Lung (tissue), 12 donors: ENCODE data around the gene ZNF296. TPM values are rescaled to one million over a fixed set of nuclear protein-coding genes. Genes with fewer than 3 reads are reported as not detected.

Source experiments
- ATAC-seq: fragments of 200-7000 bp; cut with Tn5 transposase; one replicate; pipeline ENCODE4 v1.9.1; 2020; ENCODE audit warnings: moderate number of reproducible peaks; ENCODE audit not compliant: insufficient read depth, low FRiP score
- DNase-seq, 3 donors: peaks; one replicate each; pipeline ENCODE4 v3.0.0-alpha.2; 2013 to 2017
- H3K27ac ChIP-seq, 2 donors: one replicate each; pipeline ENCODE4 v1.5.1; 2013; ENCODE audit warnings: mild to moderate bottlenecking in 2 of 2, moderate library complexity in 2 of 2, control low read depth in 1 of 2, inconsistent platforms in 1 of 2, low read depth in 1 of 2, low read length in 1 of 2
- H3K27me3 ChIP-seq, 3 donors: one replicate each; pipeline ENCODE4 v1.5.1; 2013; ENCODE audit warnings: low read length in 2 of 3; ENCODE audit not compliant: control insufficient read depth in 3 of 3, insufficient read depth in 3 of 3
- H3K36me3 ChIP-seq, 4 donors: one replicate each; pipeline ENCODE4 v1.5.1; 2013; ENCODE audit warnings: low read length in 4 of 4, mild to moderate bottlenecking in 1 of 4, moderate library complexity in 1 of 4; ENCODE audit not compliant: control insufficient read depth in 4 of 4, insufficient read depth in 4 of 4
- H3K4me1 ChIP-seq, 5 donors: one replicate each; pipeline ENCODE4 v1.5.1; 2013; ENCODE audit warnings: low read length in 5 of 5, mild to moderate bottlenecking in 2 of 5, moderate library complexity in 1 of 5; ENCODE audit not compliant: control insufficient read depth in 5 of 5, insufficient read depth in 5 of 5
- H3K4me3 ChIP-seq: one replicate; pipeline ENCODE4 v1.5.1; 2013; ENCODE audit warnings: mild to moderate bottlenecking, control low read depth, moderate library complexity
- H3K9ac ChIP-seq, 2 donors: one replicate each; pipeline ENCODE4 v1.5.1; 2013; ENCODE audit warnings: low read length in 2 of 2, control low read depth in 1 of 2; ENCODE audit not compliant: insufficient read depth in 1 of 2
- H3K9me3 ChIP-seq, 4 donors: one replicate each; pipeline ENCODE4 v1.5.1; 2013; ENCODE audit warnings: low read length in 3 of 4, mild to moderate bottlenecking in 1 of 4, moderate library complexity in 1 of 4; ENCODE audit not compliant: control insufficient read depth in 4 of 4, insufficient read depth in 3 of 4
- whole genome bisulfite sequencing, 2 donors: extraction: QIAGEN DNeasy Blood & Tissue Kit; methylation state at CpG; one replicate each; pipeline ENCODE4 v1.1.7; 2013; 5-methylcytosine and 5-hydroxymethylcytosine counted together
- polyA plus RNA-seq, 2 donors: library from polyadenylated mRNA; stranded (reverse); fragments of 200-250 nt; gene quantifications; one replicate each; pipeline ENCODE4 v1.2.1, GENCODE V29; 2013
- total RNA-seq, 2 donors: library from RNA; depleted of rRNA in 1 of 2; stranded (reverse); fragments of >200 nt in 1 of 2; gene quantifications; one replicate each; pipeline ENCODE4 v1.2.1, GENCODE V29; 2014 to 2021
- TF ChIP-seq, protein P1 (sequence below): IDR thresholded peaks from 2 replicates; pipeline ENCODE4 v1.5.1; 2012; ENCODE audit warnings: mild to moderate bottlenecking; ENCODE audit errors: control extremely low read depth, extremely low read depth
- donor health status: control.
- donor health status: control.
- donor health status: Bipolar disorder and iron deficiency.
- donor health status: healthy.
- donor health status: DM: yes; HTN: yes; CAD: no.

The ZNF296 gene
- total and polyA plus RNA-seq, 4 donors = 0.43 to 3.9 (median 2.8) TPM

- H3K4me1 ChIP-seq = peaks cover 0 to 10% (median 6%) of the 10 kb centered on the region in 5 donors
- DNase-seq = no peak
These were observed 26.2 kb downstream of the ZNF296 start for GRCh38 chr19:45050036-45050435.

GRCh38 chr19:45049073-45049736 lies 27.1 kb downstream of the ZNF296 start:
- no peak overlapping the region for H3K27ac ChIP-seq
- no peak overlapping the region for H3K9ac ChIP-seq

More at GRCh38 chr19:45050036-45050435, 26.2 kb downstream of the ZNF296 start:
- TF ChIP-seq, protein P1, sequence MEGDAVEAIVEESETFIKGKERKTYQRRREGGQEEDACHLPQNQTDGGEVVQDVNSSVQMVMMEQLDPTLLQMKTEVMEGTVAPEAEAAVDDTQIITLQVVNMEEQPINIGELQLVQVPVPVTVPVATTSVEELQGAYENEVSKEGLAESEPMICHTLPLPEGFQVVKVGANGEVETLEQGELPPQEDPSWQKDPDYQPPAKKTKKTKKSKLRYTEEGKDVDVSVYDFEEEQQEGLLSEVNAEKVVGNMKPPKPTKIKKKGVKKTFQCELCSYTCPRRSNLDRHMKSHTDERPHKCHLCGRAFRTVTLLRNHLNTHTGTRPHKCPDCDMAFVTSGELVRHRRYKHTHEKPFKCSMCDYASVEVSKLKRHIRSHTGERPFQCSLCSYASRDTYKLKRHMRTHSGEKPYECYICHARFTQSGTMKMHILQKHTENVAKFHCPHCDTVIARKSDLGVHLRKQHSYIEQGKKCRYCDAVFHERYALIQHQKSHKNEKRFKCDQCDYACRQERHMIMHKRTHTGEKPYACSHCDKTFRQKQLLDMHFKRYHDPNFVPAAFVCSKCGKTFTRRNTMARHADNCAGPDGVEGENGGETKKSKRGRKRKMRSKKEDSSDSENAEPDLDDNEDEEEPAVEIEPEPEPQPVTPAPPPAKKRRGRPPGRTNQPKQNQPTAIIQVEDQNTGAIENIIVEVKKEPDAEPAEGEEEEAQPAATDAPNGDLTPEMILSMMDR = no peak
- 93 to 94% methylated on average over 6 of the region's 6 CpGs for WGBS, 2 donors
- no peak overlapping the region for H3K4me3 ChIP-seq
- H3K9me3 ChIP-seq = no peaks in the 10 kb centered on the region
- no peak for ATAC-seq
- H3K27me3 ChIP-seq = no peaks in the 10 kb centered on the region
- peaks cover 9 to 41% (median 21%) of the 10 kb centered on the region in 4 donors for H3K36me3 ChIP-seq
- no peak overlapping the region for H3K9ac ChIP-seq
- H3K27ac ChIP-seq = no peak overlapping the region

GRCh38 chr19:45047188-45047797 lies 29.0 kb downstream of the ZNF296 start:
- ATAC-seq = no peak
- no peaks in the 10 kb centered on the region for H3K9me3 ChIP-seq
- no peak overlapping the region for H3K9ac ChIP-seq
- DNase-seq = no peak
- H3K4me1 ChIP-seq = peaks cover 0 to 13% (median 6%) of the 10 kb centered on the region in 5 donors
- WGBS, 2 donors = 64 to 70% methylated on average over 7 of the region's 7 CpGs
- no peak overlapping the region for H3K27ac ChIP-seq
- H3K4me3 ChIP-seq = no peak overlapping the region
- no peaks in the 10 kb centered on the region for H3K27me3 ChIP-seq
- peaks cover 0 to 35% (median 15%) of the 10 kb centered on the region in 4 donors for H3K36me3 ChIP-seq
- TF ChIP-seq, protein P1 = no peak

More at GRCh38 chr19:45049073-45049736, 27.1 kb downstream of the ZNF296 start:
- TF ChIP-seq, protein P1 = no peak
- 87 to 92% methylated on average over 8 of the region's 8 CpGs for WGBS, 2 donors
- Histone ChIP-seq H3K4me3 (no peak overlapping the region), H3K9me3 (no peaks in the 10 kb centered on the region), H3K4me1 (peaks cover 0 to 13% (median 6%) of the 10 kb centered on the region in 5 donors), H3K36me3 (peaks cover 8 to 42% (median 19%) of the 10 kb centered on the region in 4 donors), H3K27me3 (no peaks in the 10 kb centered on the region)
- DNase-seq (no peak), ATAC-seq (no peak)
